ENCODE data around the gene EVPL. TPM values are rescaled to one million over a fixed set of nuclear protein-coding genes. Genes with fewer than 3 reads are reported as not detected.

The EVPL gene
- total RNA-seq, 1 donor from 2014 or later, result not detected

DNA sequence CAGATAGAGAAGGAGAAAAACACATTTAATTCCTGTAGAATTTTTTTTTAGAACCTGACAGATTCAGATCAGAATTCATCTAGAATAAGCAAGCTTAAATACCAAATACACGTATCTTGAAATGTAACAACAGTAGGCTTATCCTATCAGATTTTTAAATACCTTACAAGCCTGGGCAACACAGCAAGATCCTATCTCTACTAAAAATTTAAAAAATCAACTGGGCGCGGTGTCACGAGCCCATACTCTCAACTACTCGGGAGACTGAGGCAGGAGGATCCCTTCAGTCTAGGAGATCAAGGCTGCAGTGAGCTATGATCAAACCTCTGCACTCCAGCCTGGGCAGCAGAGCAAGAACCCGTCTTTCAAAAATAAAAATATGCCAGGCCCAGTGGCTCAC lies 61.6 kb downstream of the EVPL start:
- Histone ChIP-seq H3K79me2 (ENCODE audit: insufficient read depth, low read length) (peaks cover 23% of the 10 kb centered on the region), H3K9ac (ENCODE audit: low read length) (no peak overlapping the region), H3K4me1 (ENCODE audit: insufficient read depth, low read length) (no peaks in the 10 kb centered on the region), H3K27me3 (ENCODE audit: insufficient read depth, low read length) (no peaks in the 10 kb centered on the region), H3K36me3 (ENCODE audit: insufficient read depth, low read length) (peaks cover 3% of the 10 kb centered on the region), H4K20me1 (ENCODE audit: insufficient read depth, low read length) (peaks cover 36% of the 10 kb centered on the region), H3K27ac (ENCODE audit: low read depth, low read length) (no peak overlapping the region), H3K4me3 (ENCODE audit: insufficient read depth, low read depth, low read length) (no peak overlapping the region), H2AFZ (ENCODE audit: low read depth, low read length) (no peak overlapping the region), H3K4me2 (ENCODE audit: low read length) (no peak overlapping the region), H3K9me3 (ENCODE audit: insufficient read depth, low read depth, low read length) (no peaks in the 10 kb centered on the region)
- Mint-ChIP-seq H3K36me3 (ENCODE audit: low read depth, unreplicated experiment) (peaks cover 10% of the 10 kb centered on the region), H3K27me3 (ENCODE audit: low read depth, unreplicated experiment) (no peaks in the 10 kb centered on the region), H3K9me3 (ENCODE audit: unreplicated experiment) (no peaks in the 10 kb centered on the region), H3K27ac (ENCODE audit: unreplicated experiment) (no peak overlapping the region), H3K4me3 (ENCODE audit: unreplicated experiment) (no peak overlapping the region), H3K4me1 (ENCODE audit: low read depth, unreplicated experiment) (no peaks in the 10 kb centered on the region)
- no peak for TF ChIP-seq CTCF (IDR thresholded peaks at IDR 0.05; ENCODE audit: insufficient read depth, low read depth, low read length)
- TF ChIP-seq EZH2 (IDR thresholded peaks at IDR 0.05; ENCODE audit: insufficient read depth, low read length), result no peak
- no peak for FAIRE-seq
- no peak for DNase-seq (ENCODE audit: low read depth)

GRCh38 chr17:75959839-75960511 lies 67.1 kb downstream of the EVPL start:
- Histone ChIP-seq H3K4me2 (ENCODE audit: low read length) (no peak overlapping the region), H3K27ac (ENCODE audit: low read depth, low read length) (no peak overlapping the region), H4K20me1 (ENCODE audit: insufficient read depth, low read length) (peaks cover 51% of the 10 kb centered on the region), H3K36me3 (ENCODE audit: insufficient read depth, low read length) (peaks cover 12% of the 10 kb centered on the region), H3K4me1 (ENCODE audit: insufficient read depth, low read length) (no peaks in the 10 kb centered on the region), H3K9me3 (ENCODE audit: insufficient read depth, low read depth, low read length) (no peaks in the 10 kb centered on the region), H3K79me2 (ENCODE audit: insufficient read depth, low read length) (peaks cover 25% of the 10 kb centered on the region), H3K27me3 (ENCODE audit: insufficient read depth, low read length) (no peaks in the 10 kb centered on the region), H3K4me3 (ENCODE audit: insufficient read depth, low read depth, low read length) (no peak overlapping the region), H3K9ac (ENCODE audit: low read length) (no peak overlapping the region), H2AFZ (ENCODE audit: low read depth, low read length) (no peak overlapping the region)
- DNase-seq (ENCODE audit: low read depth) (no peak), FAIRE-seq (no peak)
- TF ChIP-seq CTCF (IDR thresholded peaks at IDR 0.05; ENCODE audit: insufficient read depth, low read depth, low read length) (no peak), EZH2 (IDR thresholded peaks at IDR 0.05; ENCODE audit: insufficient read depth, low read length) (no peak)
- H3K27ac Mint-ChIP-seq (ENCODE audit: unreplicated experiment), result no peak overlapping the region
- no peaks in the 10 kb centered on the region for H3K27me3 Mint-ChIP-seq (ENCODE audit: low read depth, unreplicated experiment)
- H3K9me3 Mint-ChIP-seq (ENCODE audit: unreplicated experiment), result no peaks in the 10 kb centered on the region
- H3K36me3 Mint-ChIP-seq (ENCODE audit: low read depth, unreplicated experiment), result peaks cover 11% of the 10 kb centered on the region
- H3K4me3 Mint-ChIP-seq (ENCODE audit: unreplicated experiment), result no peak overlapping the region
- H3K4me1 Mint-ChIP-seq (ENCODE audit: low read depth, unreplicated experiment), result peaks cover 5% of the 10 kb centered on the region

All from astrocyte (in vitro differentiated cells and primary cell).